ENCODE results near the gene COX6A2.
"Not testable (repeated sequence)": the region's sequence is repeated elsewhere in the genome, so short reads cannot be mapped to it uniquely, and the experiment has no call there.

The COX6A2 gene

GRCh38 chr16:31420037-31420436, 8.1 kb downstream of the COX6A2 start:
- H3K27ac ChIP-seq: no peak overlapping the region
- TF ChIP-seq ZFX (IDR thresholded peaks at IDR 0.05) (no peak), CTCF (conservative IDR thresholded peaks at IDR 0.05) (no peak)

DNA sequence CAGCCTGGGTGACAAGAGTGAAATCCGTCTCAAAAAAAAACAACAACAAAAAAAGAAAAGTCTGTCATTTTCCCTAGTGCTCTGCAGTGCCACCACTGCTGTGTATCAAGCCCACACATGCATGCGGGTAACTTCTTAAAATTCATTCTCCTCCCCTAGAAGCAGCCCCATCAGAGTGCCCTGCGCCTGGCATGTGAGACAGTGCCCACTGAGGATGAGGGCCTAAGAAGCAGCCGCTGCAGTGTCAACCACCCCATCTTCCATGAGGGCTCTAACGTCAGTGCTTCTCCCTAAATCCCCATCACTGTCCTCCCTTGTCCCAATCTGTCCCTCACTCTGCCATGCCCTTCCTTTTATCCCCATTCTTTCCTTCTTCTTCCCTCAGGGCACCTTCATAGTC, 10.2 kb downstream of the COX6A2 start:
- no peak overlapping the region for H3K27ac ChIP-seq
- TF ChIP-seq CTCF (conservative IDR thresholded peaks at IDR 0.05): no peak
- TF ChIP-seq ZFX (IDR thresholded peaks at IDR 0.05): no peak

DNA sequence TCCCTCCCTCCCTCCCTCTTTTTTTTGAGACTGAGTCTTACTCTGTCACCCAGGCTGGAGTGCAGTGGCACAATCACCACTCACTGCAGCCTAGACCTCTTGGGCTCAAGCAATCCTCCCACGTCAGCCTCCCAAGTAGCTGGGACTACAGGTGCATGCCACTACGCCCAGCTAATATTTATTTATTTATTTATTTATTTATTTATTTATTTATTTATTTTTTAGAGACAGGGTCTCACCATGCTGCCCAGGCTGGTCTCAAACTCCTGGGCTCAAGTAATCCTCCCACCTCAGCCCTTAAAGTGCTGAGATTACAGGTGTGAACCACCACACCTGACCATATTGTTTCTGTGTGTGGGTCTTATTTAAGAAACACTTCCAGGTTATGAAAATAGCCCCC, 11.1 kb downstream of the COX6A2 start:
- not testable (repeated sequence) for H3K27ac ChIP-seq

GRCh38 chr16:31416371-31416770, 11.8 kb downstream of the COX6A2 start:
- no peak overlapping the region for H3K27ac ChIP-seq
- TF ChIP-seq CTCF (conservative IDR thresholded peaks at IDR 0.05) (no peak), ZFX (IDR thresholded peaks at IDR 0.05) (no peak)

GRCh38 chr16:31414706-31415105, 13.5 kb downstream of the COX6A2 start:
- TF ChIP-seq ZFX (IDR thresholded peaks at IDR 0.05): no peak
- TF ChIP-seq CTCF (conservative IDR thresholded peaks at IDR 0.05): no peak
- no peak overlapping the region for H3K27ac ChIP-seq

- TF ChIP-seq ZFX (IDR thresholded peaks at IDR 0.05) (no peak), CTCF (conservative IDR thresholded peaks at IDR 0.05) (no peak)
- no peak overlapping the region for H3K27ac ChIP-seq
These were observed 14.2 kb downstream of the COX6A2 start for GRCh38 chr16:31413943-31414342.

DNA sequence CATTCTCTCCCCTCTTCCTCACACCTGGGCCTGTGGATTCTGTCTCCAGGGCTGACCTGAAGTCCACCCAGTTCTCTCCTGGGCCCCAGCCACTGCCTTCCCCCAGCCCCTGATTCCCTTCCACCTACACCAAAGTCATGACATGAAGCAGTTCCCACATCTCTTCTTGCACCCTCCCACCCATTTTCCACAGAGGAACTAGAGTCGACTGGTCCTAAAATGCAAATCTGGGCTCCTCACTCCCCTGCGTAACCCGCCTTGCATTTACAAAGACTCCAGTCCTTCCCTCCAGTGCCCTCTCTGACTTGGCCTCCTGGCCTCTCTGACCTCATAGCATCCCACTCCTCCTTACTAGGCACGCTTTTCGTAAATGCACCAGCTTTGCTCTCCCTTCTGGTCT, 14.8 kb downstream of the COX6A2 start:
- H3K27ac ChIP-seq: no peak overlapping the region
- no peak for TF ChIP-seq ZFX (IDR thresholded peaks at IDR 0.05)
- TF ChIP-seq CTCF (conservative IDR thresholded peaks at IDR 0.05): no peak

GRCh38 chr16:31412750-31413149, 15.4 kb downstream of the COX6A2 start:
- TF ChIP-seq CTCF (conservative IDR thresholded peaks at IDR 0.05): no peak
- no peak for TF ChIP-seq ZFX (IDR thresholded peaks at IDR 0.05)
- H3K27ac ChIP-seq: no peak overlapping the region
